ENCODE data around the gene SPSB2.
A peak's percentile ranks its signal among the peaks of the same experiment; 100 is the strongest.

- TF ChIP-seq EZH2phosphoT487 (IDR thresholded peaks at IDR 0.05; ENCODE audit: borderline replicate concordance) = no peak
- TF ChIP-seq CTCF (conservative IDR thresholded peaks at IDR 0.05; ENCODE audit: low read length) = peak; percentile 71
Measured at GRCh38 chr12:6890789-6891645, 17.9 kb upstream of the SPSB2 start.
